Peyer's patch (tissue), 4 donors: ENCODE data around the gene FAM174B. TPM values are rescaled to one million over a fixed set of nuclear protein-coding genes. Genes with fewer than 3 reads are reported as not detected.
"Not testable (repeated sequence)": the region's sequence is repeated elsewhere in the genome, so short reads cannot be mapped to it uniquely, and the experiment has no call there.

Source experiments
- DNase-seq, 3 donors: peaks; one replicate each; pipeline ENCODE4 v3.0.0-alpha.2; 2017 to 2019
- H3K27ac ChIP-seq, 4 donors: fragments of 200-600 bp; sonication (generic); one replicate each; pipeline ENCODE4 v1.5.1; 2016 to 2019
- H3K27me3 ChIP-seq, 2 donors: fragments of 200-600 bp; sonication (generic); one replicate each; pipeline ENCODE4 v1.5.1; 2019
- H3K36me3 ChIP-seq, 3 donors: fragments of 200-600 bp; sonication (generic); one replicate each; pipeline ENCODE4 v1.5.1; 2016 to 2019
- H3K4me1 ChIP-seq, 4 donors: fragments of 200-600 bp; sonication (generic); one replicate each; pipeline ENCODE4 v1.5.1; 2016 to 2019
- H3K4me3 ChIP-seq, 4 donors: fragments of 200-600 bp; sonication (generic); 1 replicate in 3 of 4; 2 replicates in 1 of 4; pipeline ENCODE4 v1.5.1; 2016 to 2019; ENCODE audit warnings: mild to moderate bottlenecking in 1 of 4
- H3K9me3 ChIP-seq, 4 donors: fragments of 200-600 bp; sonication (generic); one replicate each; pipeline ENCODE4 v1.5.1; 2016 to 2019; ENCODE audit warnings: mild to moderate bottlenecking in 1 of 4
- POLR2A ChIP-seq, 2 donors: fragments of 450-650 bp; IDR thresholded peaks; one replicate each; pipeline ENCODE4 v1.5.1; 2017; ENCODE audit warnings: antibody characterized with exemption in 2 of 2, mild to moderate bottlenecking in 2 of 2, moderate library complexity in 2 of 2
- total RNA-seq, 4 donors: library from RNA; depleted of rRNA; stranded (reverse); fragments of >200 nt; gene quantifications; one replicate each; pipeline ENCODE4 v1.1.0, GENCODE V29; 2016
- TF ChIP-seq, protein P1 (sequence below), 6 experiments: fragments of 450-650 bp in 4 of 6; fragments of 200-600 bp in 2 of 6; sonication (generic) in 1 of 6; IDR thresholded peaks; one replicate each; pipeline ENCODE4 v1.5.1; 2017 to 2019; ENCODE audit warnings: antibody characterized with exemption in 6 of 6, mild to moderate bottlenecking in 3 of 6, moderate library complexity in 1 of 6

Gene FAM174B
- total RNA-seq, 4 donors from 2014 or later = 9.0 to 14.0 (median 11.4) TPM

DNA sequence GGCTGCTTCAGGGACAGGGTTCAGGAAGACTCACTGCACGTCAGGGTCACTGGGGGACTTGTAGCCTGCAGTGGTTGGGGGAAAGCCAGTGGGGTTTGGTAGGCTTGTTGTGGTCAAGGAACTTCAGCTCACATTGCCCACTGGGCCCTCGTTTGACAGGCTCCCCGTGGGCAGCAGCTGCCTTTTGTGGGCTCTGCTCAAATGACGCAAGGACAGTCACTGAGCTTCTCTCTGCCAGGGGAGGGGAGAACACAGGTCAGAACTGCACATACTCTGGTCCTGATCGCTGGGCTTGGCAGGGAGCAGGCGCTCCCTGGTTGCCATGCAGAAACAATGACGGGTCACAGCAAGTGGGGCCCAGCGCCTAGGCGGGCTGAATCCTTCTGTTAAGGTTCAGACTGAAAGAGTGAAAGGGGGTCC, 45.5 kb downstream of the FAM174B start:
- Histone ChIP-seq H3K9me3 (no peaks in the 10 kb centered on the region), H3K4me3 (no peak overlapping the region), H3K27ac (no peak overlapping the region), H3K4me1 (no peaks in the 10 kb centered on the region), H3K36me3 (no peaks in the 10 kb centered on the region), H3K27me3 (no peaks in the 10 kb centered on the region)
- peak in 2 of 3 donors; percentile 25 to 34 for DNase-seq
- TF ChIP-seq, protein P1, sequence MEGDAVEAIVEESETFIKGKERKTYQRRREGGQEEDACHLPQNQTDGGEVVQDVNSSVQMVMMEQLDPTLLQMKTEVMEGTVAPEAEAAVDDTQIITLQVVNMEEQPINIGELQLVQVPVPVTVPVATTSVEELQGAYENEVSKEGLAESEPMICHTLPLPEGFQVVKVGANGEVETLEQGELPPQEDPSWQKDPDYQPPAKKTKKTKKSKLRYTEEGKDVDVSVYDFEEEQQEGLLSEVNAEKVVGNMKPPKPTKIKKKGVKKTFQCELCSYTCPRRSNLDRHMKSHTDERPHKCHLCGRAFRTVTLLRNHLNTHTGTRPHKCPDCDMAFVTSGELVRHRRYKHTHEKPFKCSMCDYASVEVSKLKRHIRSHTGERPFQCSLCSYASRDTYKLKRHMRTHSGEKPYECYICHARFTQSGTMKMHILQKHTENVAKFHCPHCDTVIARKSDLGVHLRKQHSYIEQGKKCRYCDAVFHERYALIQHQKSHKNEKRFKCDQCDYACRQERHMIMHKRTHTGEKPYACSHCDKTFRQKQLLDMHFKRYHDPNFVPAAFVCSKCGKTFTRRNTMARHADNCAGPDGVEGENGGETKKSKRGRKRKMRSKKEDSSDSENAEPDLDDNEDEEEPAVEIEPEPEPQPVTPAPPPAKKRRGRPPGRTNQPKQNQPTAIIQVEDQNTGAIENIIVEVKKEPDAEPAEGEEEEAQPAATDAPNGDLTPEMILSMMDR (IDR thresholded peaks at IDR 0.05) = no peak
- no peak for TF ChIP-seq POLR2A (IDR thresholded peaks at IDR 0.05)

- Histone ChIP-seq H3K36me3 (no peaks in the 10 kb centered on the region), H3K27ac (no peak overlapping the region), H3K4me3 (no peak overlapping the region), H3K9me3 (no peaks in the 10 kb centered on the region), H3K4me1 (no peaks in the 10 kb centered on the region), H3K27me3 (no peaks in the 10 kb centered on the region)
- TF ChIP-seq, protein P1 (IDR thresholded peaks at IDR 0.05) = no peak
- no peak for TF ChIP-seq POLR2A (IDR thresholded peaks at IDR 0.05)
- DNase-seq = peak in 2 of 3 donors; percentile 23 to 25
These were observed 46.5 kb downstream of the FAM174B start for GRCh38 chr15:92608866-92609700.

- H3K27ac ChIP-seq = not testable (repeated sequence)
These were observed 48.8 kb downstream of the FAM174B start for GRCh38 chr15:92606836-92607150.

DNA sequence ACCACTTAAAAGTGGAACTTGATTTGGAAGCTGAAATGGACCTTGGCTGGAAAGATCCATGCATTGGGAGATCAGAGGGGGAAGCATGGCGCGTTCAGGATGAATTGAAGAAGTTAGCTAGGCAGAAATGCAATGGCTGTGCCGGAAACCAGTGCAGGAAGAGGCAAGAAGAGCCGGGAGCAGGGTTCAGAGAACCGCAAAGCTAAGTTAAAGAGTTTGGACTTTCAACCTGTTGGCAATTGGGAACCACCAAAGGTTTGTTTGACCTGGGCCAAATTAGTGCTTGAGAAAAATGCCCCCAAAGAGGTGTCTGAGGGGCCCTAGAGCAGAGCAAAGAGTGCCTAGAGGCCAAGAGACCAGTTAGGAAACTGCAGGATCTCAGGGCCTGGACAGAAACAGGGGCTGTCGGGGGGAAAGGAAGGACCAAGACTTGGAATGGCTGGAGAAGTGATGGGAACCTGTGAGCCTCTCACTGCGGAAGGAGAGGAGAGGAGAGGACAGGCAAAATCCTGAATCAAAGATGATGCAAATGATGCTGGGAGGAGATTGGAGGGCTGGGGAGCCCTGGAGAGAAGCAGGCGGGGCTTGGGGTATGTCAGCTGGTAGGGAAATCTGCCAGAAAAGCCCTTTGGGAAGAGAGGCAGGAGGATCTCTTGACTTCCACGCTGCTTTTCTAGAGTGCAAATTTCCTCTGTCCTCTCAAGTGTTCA, 49.3 kb downstream of the FAM174B start:
- H3K4me1 ChIP-seq = no peaks in the 10 kb centered on the region
- no peaks in the 10 kb centered on the region for H3K27me3 ChIP-seq
- no peak overlapping the region for H3K27ac ChIP-seq
- peak in 2 of 3 donors; percentile 0 to 5 for DNase-seq
- TF ChIP-seq POLR2A (IDR thresholded peaks at IDR 0.05) = no peak
- TF ChIP-seq, protein P1 (IDR thresholded peaks at IDR 0.05) = no peak
- H3K9me3 ChIP-seq = no peaks in the 10 kb centered on the region
- H3K36me3 ChIP-seq = no peaks in the 10 kb centered on the region
- no peak overlapping the region for H3K4me3 ChIP-seq

More at GRCh38 chr15:92606836-92607150, 48.8 kb downstream of the FAM174B start:
- not testable (repeated sequence) for H3K4me3 ChIP-seq, H3K36me3 ChIP-seq, H3K4me1 ChIP-seq, H3K27me3 ChIP-seq, H3K9me3 ChIP-seq
- peak in 2 of 3 donors; percentile 0 to 10 for DNase-seq

DNA sequence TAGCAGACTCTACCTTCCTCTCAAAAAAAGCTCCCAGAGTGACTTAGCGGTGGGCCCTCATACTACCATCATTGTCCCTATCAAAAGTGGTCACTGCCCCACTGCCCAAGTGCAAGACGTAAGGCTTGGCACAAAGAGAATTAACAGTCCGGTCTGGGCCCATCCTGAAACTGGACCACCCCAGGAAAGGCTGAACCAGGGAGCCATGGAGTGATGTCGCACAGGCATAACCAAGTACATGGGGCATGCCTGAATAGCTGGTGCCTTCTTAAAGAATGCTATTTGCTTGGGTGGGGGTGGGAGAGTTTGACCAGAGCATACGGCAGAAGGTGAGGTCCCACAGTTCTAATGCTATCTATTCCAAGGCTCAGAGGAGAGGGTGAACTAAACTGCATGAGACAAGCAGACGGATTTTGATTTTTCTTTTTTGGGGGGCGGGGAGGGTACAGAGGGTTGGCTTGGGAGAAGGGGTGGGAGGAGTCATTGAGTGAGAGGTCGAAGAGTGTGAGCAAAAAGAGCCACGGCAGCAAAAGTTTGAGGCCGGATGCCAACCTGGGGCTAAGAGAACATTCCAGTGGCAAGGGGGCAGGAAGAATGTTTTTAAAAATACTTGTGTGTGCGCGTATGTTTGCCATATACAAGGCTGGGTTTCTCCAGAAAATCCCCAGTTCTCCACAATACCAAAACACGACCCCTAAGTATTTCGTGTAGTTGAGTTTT, 50.2 kb downstream of the FAM174B start:
- no peaks in the 10 kb centered on the region for H3K9me3 ChIP-seq
- no peaks in the 10 kb centered on the region for H3K27me3 ChIP-seq
- no peaks in the 10 kb centered on the region for H3K36me3 ChIP-seq
- TF ChIP-seq, protein P1 (IDR thresholded peaks at IDR 0.05) = no peak
- no peak for TF ChIP-seq POLR2A (IDR thresholded peaks at IDR 0.05)
- DNase-seq = peak in 1 of 3 donors; percentile 6
- H3K4me3 ChIP-seq = no peak overlapping the region
- no peaks in the 10 kb centered on the region for H3K4me1 ChIP-seq
- no peak overlapping the region for H3K27ac ChIP-seq
